Embryonic facial prominence (tissue), 1 donor: ENCODE data around the gene PLA2G4F.

ENCODE experiments used
- DNase-seq: peaks from one replicate; pipeline ENCODE4 v3.0.0-alpha.2; 2016; ENCODE audit errors: extremely low spot score

Gene PLA2G4F

DNA sequence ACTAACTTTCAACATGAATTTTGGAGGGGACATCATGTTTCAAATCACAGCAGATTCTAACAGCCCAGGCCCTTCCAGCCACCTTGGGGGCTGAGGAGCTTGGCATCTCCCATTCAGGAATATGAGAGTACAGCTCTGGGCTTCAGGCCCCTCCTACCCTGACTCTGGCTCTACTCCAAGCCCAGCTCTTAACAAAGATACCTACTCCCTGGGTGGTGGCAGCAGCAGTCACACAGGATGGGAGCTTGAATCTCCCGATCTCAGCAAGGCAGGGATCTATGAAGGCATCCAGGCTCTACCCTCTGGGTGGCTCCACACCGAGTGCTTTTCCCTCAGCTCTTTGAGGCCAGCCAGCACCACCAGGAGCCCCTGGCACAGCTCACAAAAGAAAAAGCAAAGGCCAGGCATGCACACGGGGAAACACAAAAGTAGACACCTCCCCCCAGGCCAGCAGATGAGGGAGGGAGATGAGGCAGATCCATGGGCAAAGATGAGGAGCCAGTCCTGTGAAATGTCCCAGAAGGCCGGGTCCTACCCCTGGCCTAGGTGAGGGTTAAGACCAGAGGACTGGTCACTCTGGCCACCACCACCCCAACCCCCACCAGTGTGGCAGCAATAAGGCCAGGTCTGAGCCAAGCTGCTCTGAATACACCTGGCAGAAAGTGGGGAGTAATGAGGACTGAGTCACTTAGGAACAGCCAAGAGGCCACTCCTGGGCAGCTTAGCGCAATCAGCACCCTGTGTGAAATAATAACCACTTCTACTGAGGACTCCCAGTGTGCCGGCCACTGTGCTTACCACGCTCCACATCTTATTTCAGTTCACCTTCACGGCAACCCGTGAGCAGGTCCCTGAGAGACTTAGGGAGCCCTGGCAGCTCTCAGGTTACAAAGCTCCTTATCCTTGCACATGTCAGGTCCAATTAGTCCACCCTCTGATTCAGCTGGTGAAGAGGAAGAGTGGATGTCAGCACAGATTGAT, 24.3 kb downstream of the PLA2G4F start:
- no peak for DNase-seq

DNA sequence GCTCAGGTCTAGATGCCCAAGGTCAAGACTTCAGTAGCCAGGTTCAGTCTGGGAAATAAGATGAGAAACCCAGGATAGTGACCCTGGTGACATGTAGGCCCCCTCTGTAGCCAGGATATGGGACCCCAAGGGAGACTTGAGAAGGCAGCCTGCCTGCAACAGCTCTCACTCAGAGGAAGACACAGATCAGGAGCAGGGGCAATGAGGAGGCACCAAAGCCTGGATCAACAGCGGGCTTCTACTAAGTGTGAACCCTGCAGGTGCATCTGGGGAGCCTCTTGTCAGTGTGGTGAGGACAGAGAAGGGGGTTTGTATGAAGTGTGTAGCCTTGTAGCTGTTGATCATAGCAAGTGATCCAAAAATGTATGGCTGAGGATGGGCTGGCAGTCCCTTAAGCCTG, 25.4 kb downstream of the PLA2G4F start:
- no peak for DNase-seq

- DNase-seq: no peak
Observed at GRCh38 chr15:42130246-42130986, 26.0 kb downstream of the PLA2G4F start.

DNA sequence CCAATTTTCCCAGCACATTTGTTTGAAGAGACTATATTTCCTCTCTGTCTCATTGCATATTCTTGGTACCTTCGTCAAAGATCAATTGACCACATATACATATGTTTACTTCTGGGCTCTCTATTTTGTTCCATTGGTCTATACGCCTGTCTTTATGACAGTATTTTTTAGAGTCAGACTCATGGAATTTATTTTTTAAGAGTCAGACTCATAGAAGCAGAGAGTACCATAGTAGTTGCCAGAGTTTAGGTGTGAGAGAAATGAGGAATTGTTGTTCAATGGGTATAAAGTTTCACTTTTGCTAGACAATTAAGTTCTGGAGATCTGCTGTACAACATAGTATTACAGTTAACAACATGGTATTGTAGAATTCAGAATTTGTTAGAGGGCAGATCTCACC, 27.1 kb downstream of the PLA2G4F start:
- no peak for DNase-seq

- no peak for DNase-seq
Observed at GRCh38 chr15:42128476-42128875, 28.0 kb downstream of the PLA2G4F start.

DNA sequence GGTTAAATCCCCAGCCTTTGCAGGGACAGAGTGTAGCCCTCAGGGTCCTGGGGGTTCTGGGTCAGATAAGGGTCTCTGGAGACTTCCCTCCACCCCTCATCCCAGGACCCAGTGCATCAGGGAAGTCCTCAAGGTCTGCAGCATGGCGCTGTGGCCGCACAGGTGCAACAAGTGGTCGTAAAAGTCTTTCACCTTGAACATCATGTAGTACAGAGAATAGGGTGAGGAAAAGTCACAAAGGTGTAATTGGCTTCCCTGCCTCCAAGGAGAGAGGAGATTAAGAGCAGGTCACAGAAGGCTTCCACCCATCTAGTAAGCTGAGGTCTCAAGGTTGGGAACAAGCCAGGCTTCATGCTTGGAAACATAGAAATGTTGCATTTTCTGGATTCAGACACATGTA, 32.9 kb downstream of the PLA2G4F start:
- DNase-seq: no peak

DNA sequence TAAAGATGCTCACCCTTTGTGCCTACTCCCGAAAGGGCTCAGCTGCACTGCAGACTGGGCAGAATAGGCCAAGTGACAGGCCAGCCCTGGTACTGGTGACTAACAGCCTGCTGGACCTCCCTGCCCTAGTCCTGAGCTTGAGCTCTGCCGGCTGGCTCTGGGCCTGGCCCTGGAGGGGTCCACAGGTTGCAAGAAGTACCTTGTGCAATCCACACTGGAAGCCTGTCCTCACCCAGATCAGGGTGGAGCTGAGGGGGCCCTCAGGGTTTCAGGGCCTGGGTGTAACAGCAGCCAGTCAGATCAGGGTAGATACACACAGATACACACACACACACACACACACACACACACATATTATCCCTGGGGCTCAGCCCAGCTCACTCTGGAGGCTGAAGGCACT, 34.8 kb downstream of the PLA2G4F start:
- no peak for DNase-seq

- DNase-seq: no peak
Observed at GRCh38 chr15:42121021-42121420, 35.4 kb downstream of the PLA2G4F start.

- DNase-seq: no peak
Observed at GRCh38 chr15:42120285-42120684, 36.2 kb downstream of the PLA2G4F start.

DNA sequence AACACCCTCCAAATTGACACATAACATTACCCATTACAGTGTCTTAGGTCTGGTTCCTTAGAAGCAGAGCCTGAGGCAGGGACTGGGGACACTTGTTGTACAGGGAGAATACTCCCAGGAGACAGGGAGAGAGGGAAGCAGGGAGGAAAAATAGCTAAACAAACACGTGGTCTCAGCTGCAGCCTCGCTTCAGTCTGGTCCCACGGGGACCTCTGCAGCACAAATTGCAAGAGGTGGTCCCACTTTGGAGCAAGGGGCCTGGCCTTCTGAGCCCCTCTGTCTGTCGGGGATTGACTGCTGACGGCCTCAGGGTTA, 37.0 kb downstream of the PLA2G4F start:
- no peak for DNase-seq

DNA sequence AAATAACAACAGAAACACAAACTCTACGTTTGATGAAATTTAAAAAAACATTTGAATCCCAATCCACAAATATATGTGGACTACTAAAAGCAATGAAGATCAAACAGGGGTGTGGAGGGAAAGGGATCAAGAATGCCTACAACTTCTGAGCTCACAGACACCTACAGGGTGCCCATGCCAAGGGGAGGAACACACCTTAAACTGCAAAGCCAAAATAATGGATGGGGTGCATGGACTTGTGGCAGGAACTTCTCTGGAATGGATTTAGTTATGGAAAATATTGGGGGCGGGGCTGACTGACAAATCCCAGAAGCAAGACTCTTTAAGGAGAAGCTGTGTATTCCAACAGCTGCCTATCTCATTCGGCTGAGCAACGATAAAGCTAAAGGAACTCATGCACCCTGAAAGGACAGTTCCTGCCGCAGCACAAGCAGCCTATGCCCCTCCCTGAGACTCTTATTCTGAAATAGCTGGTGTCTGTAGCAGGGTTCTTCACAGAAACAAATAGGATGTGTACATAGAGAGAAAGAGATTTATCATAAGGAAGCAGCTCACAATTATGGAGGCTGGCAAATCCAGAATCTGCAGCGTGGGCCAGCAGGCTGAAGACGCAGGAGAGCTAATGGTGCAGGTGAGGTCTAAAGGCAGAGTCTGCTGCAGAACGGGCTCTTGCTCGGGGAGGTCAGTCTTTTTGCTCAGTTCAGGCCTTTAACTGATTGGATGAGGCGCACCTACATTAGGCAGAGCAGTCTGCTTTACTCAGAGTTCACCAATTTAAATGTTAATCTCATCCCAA, 37.6 kb downstream of the PLA2G4F start:
- no peak for DNase-seq

GRCh38 chr15:42111924-42112323, 44.5 kb downstream of the PLA2G4F start:
- no peak for DNase-seq

- no peak for DNase-seq
Observed at GRCh38 chr15:42110367-42110766, 46.1 kb downstream of the PLA2G4F start.

GRCh38 chr15:42108806-42109205, 47.6 kb downstream of the PLA2G4F start:
- DNase-seq: no peak

DNA sequence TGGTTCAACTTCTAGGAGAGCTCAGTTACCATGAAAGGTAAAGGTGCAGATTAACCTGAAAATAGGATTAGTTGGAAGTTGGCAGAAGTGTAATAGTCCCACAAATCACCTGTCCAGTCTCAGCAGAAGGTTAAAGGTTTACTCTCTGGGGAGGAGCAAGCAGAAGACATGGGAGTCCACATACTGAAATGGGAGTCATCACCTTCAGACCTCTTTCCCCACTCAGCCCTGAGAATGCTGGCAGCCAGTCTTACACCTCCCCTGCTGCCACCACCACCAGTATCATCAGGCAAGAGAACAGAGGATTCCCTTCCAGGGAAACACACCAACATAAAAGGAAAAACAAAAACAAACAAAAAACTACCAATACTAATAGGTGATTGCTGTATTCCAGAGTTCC, 48.2 kb downstream of the PLA2G4F start:
- no peak for DNase-seq

- no peak for DNase-seq
Observed at GRCh38 chr15:42107473-42107872, 49.0 kb downstream of the PLA2G4F start.

GRCh38 chr15:42106288-42106687, 50.1 kb downstream of the PLA2G4F start:
- DNase-seq: no peak

GRCh38 chr15:42104095-42104891, 52.1 kb downstream of the PLA2G4F start:
- DNase-seq: no peak

DNA sequence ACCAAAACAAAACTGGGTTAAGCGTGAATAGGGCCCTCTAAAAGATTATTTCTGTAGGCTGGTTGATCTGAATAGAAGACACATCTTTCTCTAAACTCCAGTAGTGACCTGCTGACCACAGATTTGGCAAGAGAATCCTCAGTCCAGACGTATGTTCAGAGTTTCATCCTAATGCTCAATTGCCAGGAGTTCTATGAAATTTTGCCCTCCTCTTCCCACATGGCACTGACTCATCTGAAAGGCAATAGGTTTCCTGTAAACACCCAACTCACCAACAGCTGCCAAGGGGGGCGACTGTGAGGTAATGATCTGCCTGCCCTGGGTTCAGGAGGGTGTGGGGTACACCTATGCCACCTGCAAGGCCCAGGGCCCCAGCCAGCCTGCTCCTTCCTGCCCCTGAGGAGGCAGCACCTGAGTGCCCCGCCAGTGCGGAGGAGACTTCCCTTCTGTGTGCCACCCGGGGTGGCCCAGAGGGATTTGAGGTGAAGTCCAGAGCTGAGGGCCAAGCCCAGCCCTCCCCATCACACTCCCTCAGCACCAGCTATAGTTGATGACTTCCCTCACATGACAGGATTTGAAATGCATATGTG, 53.7 kb downstream of the PLA2G4F start:
- DNase-seq: no peak

- no peak for DNase-seq
Observed at GRCh38 chr15:42101861-42102260, 54.6 kb downstream of the PLA2G4F start.
